Left lung (tissue), 10 donors: Measurements from ENCODE around the gene KLF16. TPM values are rescaled to one million over a fixed set of nuclear protein-coding genes. Genes with fewer than 3 reads are reported as not detected.

Source experiments
- ATAC-seq: fragments of 200-7000 bp; cut with Tn5 transposase; one replicate; pipeline ENCODE4 v1.9.1; 2020; ENCODE audit warnings: moderate library complexity
- DNase-seq, 4 donors: peaks; one replicate each; pipeline ENCODE4 v3.0.0-alpha.2; 2013 to 2020
- H3K27ac ChIP-seq, 2 donors: fragments of 200-600 bp; sonication (generic) in 1 of 2; one replicate each; pipeline versions ENCODE4 v1.5.0 to v1.8.0; 2020 to 2021
- H3K27me3 ChIP-seq, 2 donors: fragments of 200-600 bp; sonication (generic) in 1 of 2; one replicate each; pipeline versions ENCODE4 v1.5.0 to v1.8.0; 2020 to 2021
- H3K36me3 ChIP-seq, 2 donors: fragments of 200-600 bp; sonication (generic) in 1 of 2; one replicate each; pipeline versions ENCODE4 v1.5.0 to v1.8.0; 2020 to 2021
- H3K4me1 ChIP-seq, 2 donors: fragments of 200-600 bp; one replicate each; pipeline ENCODE4 v1.8.0; 2021
- H3K4me3 ChIP-seq, 2 donors: fragments of 200-600 bp; sonication (generic) in 1 of 2; one replicate each; pipeline versions ENCODE4 v1.5.0 to v1.8.0; 2020 to 2021; ENCODE audit warnings: mild to moderate bottlenecking in 1 of 2
- H3K9me3 ChIP-seq, 2 donors: fragments of 200-600 bp; sonication (generic) in 1 of 2; one replicate each; pipeline versions ENCODE4 v1.5.0 to v1.8.0; 2020 to 2021
- intact Hi-C, 2 donors: fragments of 100-400 bp; cut with DNase I; formaldehyde crosslinking; loops; one replicate each; pipeline versions ENCODE4 v1.11.2 to v1.14.2; 2022
- polyA plus RNA-seq, 6 donors: library from polyadenylated mRNA; unstranded; fragments of 120-200 nt; gene quantifications; one replicate each; pipeline ENCODE4 v1.2.1, GENCODE V29; 2013; ENCODE audit not compliant: insufficient read length in 6 of 6
- total RNA-seq, 2 donors: library from RNA; stranded (reverse); fragmentation: NEBNext Ultra II Directional; extraction: Animal tissue kit (Norgen Biotek cat#: 25700); gene quantifications; one replicate each; pipeline ENCODE4 v1.2.1, GENCODE V29; 2021
- TF ChIP-seq, protein P1 (sequence below), 2 donors: fragments of 200-600 bp; sonication (generic) in 1 of 2; IDR thresholded peaks; one replicate each; pipeline versions ENCODE4 v1.5.0 to v1.8.0; 2021; ENCODE audit warnings: antibody characterized with exemption in 2 of 2
- donor health status: DM: no; HTN: yes; CAD: no.
- donor health status: DM: no; HTN: no; CAD: no.

Gene KLF16
- total and polyA plus RNA-seq, 8 donors = 4.3 to 28.8 (median 7.6) TPM

DNA sequence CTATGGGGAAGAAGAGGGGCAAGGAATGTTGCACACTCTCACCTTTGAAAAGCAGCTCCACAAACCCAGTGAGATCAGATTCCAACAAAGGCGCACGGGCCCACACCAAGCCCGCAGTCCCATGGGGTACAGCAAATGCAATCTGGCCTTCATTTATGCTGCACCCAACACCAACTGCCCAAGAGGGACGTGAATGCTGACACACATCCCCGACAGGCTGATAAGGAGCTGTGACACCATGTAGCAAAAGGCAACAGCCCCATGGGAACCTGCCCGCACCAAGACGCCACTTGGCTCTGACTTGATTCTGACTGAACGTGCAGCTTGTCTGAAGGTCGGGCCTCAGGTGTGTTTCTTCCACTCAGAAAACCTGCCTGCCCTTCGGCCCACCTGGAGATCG, 32.4 kb downstream of the KLF16 start:
- H3K4me1 ChIP-seq = peaks cover 6 to 15% of the 10 kb centered on the region in 2 donors
- ATAC-seq (no peak), DNase-seq (no peak)
- intact Hi-C loops = no loop called here
- TF ChIP-seq, protein P1, sequence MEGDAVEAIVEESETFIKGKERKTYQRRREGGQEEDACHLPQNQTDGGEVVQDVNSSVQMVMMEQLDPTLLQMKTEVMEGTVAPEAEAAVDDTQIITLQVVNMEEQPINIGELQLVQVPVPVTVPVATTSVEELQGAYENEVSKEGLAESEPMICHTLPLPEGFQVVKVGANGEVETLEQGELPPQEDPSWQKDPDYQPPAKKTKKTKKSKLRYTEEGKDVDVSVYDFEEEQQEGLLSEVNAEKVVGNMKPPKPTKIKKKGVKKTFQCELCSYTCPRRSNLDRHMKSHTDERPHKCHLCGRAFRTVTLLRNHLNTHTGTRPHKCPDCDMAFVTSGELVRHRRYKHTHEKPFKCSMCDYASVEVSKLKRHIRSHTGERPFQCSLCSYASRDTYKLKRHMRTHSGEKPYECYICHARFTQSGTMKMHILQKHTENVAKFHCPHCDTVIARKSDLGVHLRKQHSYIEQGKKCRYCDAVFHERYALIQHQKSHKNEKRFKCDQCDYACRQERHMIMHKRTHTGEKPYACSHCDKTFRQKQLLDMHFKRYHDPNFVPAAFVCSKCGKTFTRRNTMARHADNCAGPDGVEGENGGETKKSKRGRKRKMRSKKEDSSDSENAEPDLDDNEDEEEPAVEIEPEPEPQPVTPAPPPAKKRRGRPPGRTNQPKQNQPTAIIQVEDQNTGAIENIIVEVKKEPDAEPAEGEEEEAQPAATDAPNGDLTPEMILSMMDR (IDR thresholded peaks at IDR 0.05) = no peak
- H3K27ac ChIP-seq = no peak overlapping the region
- H3K36me3 ChIP-seq = peaks cover 0 to 63% of the 10 kb centered on the region in 2 donors
- H3K27me3 ChIP-seq = no peaks in the 10 kb centered on the region
- no peak overlapping the region for H3K4me3 ChIP-seq
- H3K9me3 ChIP-seq = no peaks in the 10 kb centered on the region

GRCh38 chr19:1830568-1830967, 32.8 kb downstream of the KLF16 start:
- H3K27ac ChIP-seq = no peak overlapping the region
- no peaks in the 10 kb centered on the region for H3K9me3 ChIP-seq
- H3K36me3 ChIP-seq = peaks cover 0 to 67% of the 10 kb centered on the region in 2 donors
- ATAC-seq = no peak
- no peak for DNase-seq
- TF ChIP-seq, protein P1 (IDR thresholded peaks at IDR 0.05) = no peak
- no peaks in the 10 kb centered on the region for H3K27me3 ChIP-seq
- intact Hi-C loops = no loop called here
- H3K4me3 ChIP-seq = no peak overlapping the region
- peaks cover 6 to 17% of the 10 kb centered on the region in 2 donors for H3K4me1 ChIP-seq

DNA sequence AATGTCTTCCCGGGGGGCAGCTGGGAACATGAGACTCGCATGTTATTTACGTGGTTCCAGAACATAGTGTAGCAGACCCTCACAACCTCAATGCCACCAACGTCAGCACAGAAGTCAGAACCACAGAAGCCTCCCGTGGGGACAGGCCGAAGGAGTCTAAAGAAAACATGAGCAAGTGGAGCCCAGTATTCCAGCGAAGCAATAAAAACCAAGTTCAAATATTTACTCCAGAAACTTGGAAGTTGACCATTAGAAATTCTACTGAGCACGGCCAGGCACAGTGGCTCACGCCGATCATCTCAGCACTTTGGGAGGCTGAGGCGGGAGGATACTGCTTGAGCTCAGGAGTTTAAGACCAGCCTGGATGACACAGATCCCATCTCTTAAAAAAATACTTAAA, 33.4 kb downstream of the KLF16 start:
- H3K27me3 ChIP-seq = no peaks in the 10 kb centered on the region
- DNase-seq (no peak), ATAC-seq (no peak)
- H3K36me3 ChIP-seq = peaks cover 0 to 73% of the 10 kb centered on the region in 2 donors
- peaks cover 6 to 17% of the 10 kb centered on the region in 2 donors for H3K4me1 ChIP-seq
- H3K4me3 ChIP-seq = no peak overlapping the region
- H3K9me3 ChIP-seq = no peaks in the 10 kb centered on the region
- H3K27ac ChIP-seq = no peak overlapping the region
- intact Hi-C loops = no loop called here
- TF ChIP-seq, protein P1 (IDR thresholded peaks at IDR 0.05) = no peak

DNA sequence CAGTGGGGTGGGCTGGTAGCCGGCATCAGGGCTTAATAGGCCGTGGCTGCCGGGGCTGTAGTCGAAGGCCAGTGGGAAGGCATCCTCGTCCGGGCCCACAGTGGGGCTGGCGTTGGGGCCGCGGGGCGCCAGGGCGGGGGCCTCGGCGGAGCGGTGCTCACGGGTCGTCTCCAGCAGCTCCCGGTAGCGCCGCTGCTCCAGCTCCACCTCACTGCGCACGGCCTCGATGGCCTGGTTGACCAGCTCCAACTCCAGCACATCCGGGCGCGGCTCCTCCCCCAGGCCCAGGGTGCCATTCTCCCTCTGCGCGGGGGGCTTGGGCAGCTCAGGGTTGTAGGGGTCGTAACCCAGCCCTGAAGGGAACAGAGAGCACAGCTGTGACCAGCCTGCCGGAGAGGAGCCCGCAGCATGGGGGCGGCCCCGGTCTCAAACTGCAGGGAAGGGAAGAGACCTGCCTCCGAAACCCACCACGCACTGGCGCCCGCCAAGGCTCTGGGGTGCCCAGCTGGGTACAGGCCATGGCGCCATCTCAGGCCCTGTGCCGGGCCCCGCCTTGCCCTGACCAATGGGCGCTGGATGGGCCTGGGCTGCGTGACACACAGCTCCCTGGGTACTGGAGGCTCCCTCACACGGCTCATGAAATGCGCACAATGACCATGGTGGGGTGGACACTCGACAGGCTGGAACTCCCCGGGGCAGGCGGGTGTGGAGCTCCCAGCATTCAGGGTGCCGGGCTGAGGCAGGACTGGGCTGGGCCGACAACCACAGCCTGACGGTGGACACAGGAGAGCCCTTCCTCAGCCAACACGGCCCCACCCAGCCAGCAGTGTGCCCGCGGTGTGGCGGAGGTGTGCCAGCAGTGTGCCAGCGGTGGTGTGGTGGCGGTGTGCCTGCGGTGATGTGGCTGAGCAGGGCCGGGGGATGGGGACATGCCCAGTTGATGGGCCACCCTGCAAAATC, 34.8 kb downstream of the KLF16 start:
- Histone ChIP-seq H3K4me3 (no peak overlapping the region), H3K9me3 (no peaks in the 10 kb centered on the region), H3K36me3 (peaks cover 0 to 82% of the 10 kb centered on the region in 2 donors), H3K27me3 (no peaks in the 10 kb centered on the region), H3K4me1 (peaks cover 4 to 5% of the 10 kb centered on the region in 2 donors), H3K27ac (no peak overlapping the region)
- DNase-seq = no peak
- intact Hi-C loops = no loop called here
- no peak for ATAC-seq
- TF ChIP-seq, protein P1 (IDR thresholded peaks at IDR 0.05) = no peak

DNA sequence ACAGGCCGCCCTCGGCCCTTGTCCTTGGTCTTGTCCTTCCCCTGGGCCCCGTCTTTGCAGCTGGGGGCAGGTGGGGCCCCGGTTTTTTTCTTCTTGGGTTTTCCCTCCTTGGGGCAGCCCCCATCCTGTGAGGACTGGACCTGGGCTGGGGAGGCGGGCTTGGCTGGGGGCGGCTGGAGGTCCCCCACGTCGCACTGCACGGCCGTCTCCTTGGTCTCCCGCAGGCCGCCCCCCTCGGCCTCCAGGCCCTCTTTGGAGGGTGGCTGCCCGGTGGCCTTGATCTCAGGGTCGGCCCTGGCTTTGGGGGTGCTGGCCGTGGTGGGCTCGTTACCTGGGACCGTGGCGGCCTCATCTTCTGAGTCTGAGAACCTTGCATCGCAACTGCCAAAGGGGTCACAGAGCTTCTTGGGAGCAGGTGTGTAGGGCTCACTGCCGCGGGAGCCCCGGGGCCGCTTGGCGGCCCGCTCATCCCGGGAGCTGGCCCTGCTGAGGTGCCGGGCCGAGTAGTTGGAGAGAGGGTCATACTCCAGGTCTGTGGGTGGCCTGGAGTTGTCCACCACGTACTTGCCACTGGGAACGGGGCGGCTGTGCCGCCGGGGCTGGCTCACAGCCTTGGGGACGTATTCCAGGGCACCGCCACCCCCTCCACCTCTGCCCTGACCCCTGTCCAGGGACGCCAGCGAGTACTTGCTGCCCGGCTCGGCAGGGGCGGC, 35.7 kb downstream of the KLF16 start:
- intact Hi-C loops = no loop called here
- H3K36me3 ChIP-seq = peaks cover 0 to 89% of the 10 kb centered on the region in 2 donors
- H3K4me3 ChIP-seq = no peak overlapping the region
- ATAC-seq (no peak), DNase-seq (no peak)
- H3K9me3 ChIP-seq = no peaks in the 10 kb centered on the region
- no peak overlapping the region for H3K27ac ChIP-seq
- peaks cover 0 to 4% of the 10 kb centered on the region in 2 donors for H3K4me1 ChIP-seq
- TF ChIP-seq, protein P1 (IDR thresholded peaks at IDR 0.05) = no peak
- no peaks in the 10 kb centered on the region for H3K27me3 ChIP-seq
